CD4-positive, alpha-beta T cell treated with Interleukin-6 for 4 hours (primary cell): ENCODE measurements around the gene FAM177B.
"Not testable (repeated sequence)": the region's sequence is repeated elsewhere in the genome, so short reads cannot be mapped to it uniquely, and the experiment has no call there.

Experiments
- DNase-seq: peaks from one replicate; pipeline ENCODE4 v3.0.0-alpha.2; 2020; ENCODE audit warnings: mixed read lengths

Gene FAM177B

GRCh38 chr1:222741630-222742457, 4.8 kb downstream of the FAM177B start:
- not testable (repeated sequence) for DNase-seq

- no peak for DNase-seq
Observed at GRCh38 chr1:222749927-222750326, 12.9 kb downstream of the FAM177B start.

GRCh38 chr1:222750651-222751050, 13.6 kb downstream of the FAM177B start:
- DNase-seq, result no peak

DNA sequence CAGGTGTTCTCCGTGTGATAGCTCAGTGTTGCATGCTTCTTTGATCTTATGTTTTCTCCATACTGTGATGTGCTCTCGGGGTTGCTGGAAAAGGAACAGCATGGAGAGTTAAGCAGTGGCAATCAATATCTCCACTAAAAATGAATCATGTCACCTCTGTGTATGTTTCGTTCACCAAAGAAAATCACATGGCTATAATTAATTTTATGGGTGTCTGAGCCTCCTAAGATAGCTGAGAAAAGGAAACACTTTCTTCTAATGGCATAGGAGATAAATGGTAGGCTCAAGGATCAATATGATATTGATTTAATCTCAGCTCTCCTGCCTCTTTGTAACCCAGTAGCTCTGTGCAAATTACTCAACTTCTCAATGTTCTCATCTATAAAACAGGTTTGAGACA, 14.3 kb downstream of the FAM177B start:
- no peak for DNase-seq

GRCh38 chr1:222754366-222755139, 17.6 kb downstream of the FAM177B start:
- DNase-seq, result no peak

- DNase-seq, result no peak
Observed at GRCh38 chr1:222757646-222758268, 20.8 kb downstream of the FAM177B start.

- DNase-seq, result no peak
Observed at GRCh38 chr1:222759451-222760035, 22.5 kb downstream of the FAM177B start.

GRCh38 chr1:222761083-222761482, 24.1 kb downstream of the FAM177B start:
- no peak for DNase-seq

DNA sequence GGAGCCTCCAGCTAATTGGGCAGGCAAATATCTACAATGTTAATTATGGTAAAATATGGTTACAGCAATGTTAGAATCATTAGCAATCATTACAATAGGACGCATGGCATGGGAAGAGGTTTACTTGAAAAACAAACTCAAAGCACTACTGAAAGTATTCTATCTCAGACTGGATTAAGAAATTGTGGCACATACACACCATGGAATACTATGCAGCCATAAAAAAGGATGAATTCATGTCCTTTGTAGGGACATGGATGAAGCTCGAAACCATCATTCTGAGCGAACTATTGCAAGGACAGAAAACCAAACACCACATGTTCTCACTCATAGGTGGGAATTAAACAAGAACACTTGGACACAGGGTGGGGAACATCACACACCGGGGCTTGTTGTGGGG, 25.2 kb downstream of the FAM177B start:
- not testable (repeated sequence) for DNase-seq

GRCh38 chr1:222767152-222767571, 30.2 kb downstream of the FAM177B start:
- no peak for DNase-seq

- DNase-seq, result no peak
Observed at GRCh38 chr1:222768592-222768991, 31.6 kb downstream of the FAM177B start.

DNA sequence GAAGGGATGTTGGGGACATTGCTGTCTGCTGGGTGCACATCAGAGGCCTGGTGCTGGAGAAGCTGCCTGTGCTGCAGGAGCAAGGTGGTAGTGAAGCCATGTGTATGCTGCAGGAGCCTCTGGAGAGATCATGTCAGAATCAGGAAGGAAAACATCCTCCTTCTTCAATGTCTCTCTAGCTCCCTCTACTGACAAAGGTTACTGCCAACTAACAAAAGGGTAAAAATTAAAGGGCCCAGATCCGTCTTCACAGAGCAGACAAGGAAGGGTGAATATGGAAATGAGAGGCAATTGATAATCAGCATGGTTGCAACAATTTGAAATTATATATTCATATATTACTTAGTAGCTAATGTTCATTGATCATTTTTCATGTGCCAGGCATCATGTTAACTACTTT, 32.2 kb downstream of the FAM177B start:
- no peak for DNase-seq

DNA sequence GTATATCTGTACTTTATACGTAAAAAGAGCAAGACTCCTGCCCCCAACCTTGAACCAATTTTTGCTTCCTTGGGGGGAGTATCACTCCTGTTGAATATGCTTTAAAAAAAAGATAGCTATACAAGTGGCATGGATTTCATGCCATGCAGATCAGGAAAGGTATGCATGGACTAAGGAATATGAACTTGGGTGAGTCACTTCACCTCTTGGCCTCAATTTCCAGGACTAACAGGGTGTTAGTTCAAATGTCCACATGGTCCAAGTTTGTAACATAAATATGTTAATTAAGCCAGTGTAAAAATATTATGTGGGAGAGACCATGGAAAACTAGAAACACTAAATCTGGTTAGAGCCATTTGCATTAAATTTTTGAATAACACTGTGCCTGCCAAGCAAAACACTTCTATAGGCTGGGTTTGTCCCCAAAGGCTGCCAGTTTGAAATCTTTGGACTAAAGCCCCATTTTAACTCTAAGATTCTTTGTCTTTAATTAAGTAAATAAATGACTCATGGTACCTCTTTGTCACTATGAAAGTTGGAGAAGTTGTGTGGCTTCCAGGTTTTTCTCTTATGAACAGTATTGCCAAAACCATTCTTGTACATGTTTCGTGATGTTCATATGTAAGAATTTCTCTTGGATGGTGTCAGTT, 33.1 kb downstream of the FAM177B start:
- no peak for DNase-seq

GRCh38 chr1:222772996-222773379, 36.0 kb downstream of the FAM177B start:
- peak; percentile 6 for DNase-seq

DNA sequence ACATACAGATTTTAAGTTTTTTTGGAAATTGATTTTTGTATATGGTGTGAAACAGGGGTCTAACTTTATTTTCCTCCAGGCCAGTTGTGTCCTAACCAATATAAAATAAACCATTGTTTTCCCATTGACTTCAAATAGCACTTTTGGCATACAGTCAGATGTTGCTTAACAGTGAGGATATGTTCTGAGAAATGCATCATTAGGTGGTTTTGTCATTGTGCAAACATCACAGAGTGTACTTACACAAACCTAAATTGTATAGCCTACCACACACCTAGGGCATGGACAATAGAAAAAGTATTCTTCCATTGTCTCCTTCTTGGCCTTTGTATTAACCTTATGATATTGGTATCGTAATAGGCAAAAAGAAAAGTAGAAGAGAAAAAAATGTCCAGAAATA, 40.5 kb downstream of the FAM177B start:
- no peak for DNase-seq

GRCh38 chr1:222777977-222778376, 41.0 kb downstream of the FAM177B start:
- DNase-seq, result no peak

DNA sequence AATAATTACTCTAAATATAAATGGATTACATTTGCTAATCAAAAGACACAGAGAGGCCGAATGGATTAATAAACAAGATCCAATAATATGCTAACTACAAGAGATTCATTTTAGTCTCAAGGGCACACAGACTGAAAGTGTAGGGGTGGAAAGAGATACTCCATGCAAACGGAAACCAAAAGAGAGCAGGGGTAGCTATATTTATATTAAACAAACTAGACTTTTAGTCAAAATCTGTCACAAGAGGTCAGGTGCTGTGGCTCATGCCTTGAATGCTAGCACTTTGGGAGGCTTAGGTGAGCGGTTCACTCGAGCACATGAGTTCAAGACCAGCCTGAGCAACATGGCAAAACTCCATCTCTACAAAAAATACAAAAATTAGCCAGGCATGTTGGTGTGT, 44.2 kb downstream of the FAM177B start:
- DNase-seq, result no peak

GRCh38 chr1:222783051-222783450, 46.0 kb downstream of the FAM177B start:
- no peak for DNase-seq

- no peak for DNase-seq
Observed at GRCh38 chr1:222784371-222784770, 47.4 kb downstream of the FAM177B start.

GRCh38 chr1:222784916-222785315, 47.9 kb downstream of the FAM177B start:
- DNase-seq, result no peak

GRCh38 chr1:222785529-222785928, 48.5 kb downstream of the FAM177B start:
- no peak for DNase-seq

GRCh38 chr1:222786121-222786520, 49.1 kb downstream of the FAM177B start:
- no peak for DNase-seq

- no peak for DNase-seq
Observed at GRCh38 chr1:222787729-222788128, 50.7 kb downstream of the FAM177B start.
